HEK293 (cell line): Measurements from ENCODE around the gene TGM5.

Experiments used
- CTCF ChIA-PET: fragments of 350-600 bp; formaldehyde crosslinking; extraction: SDS; loops from one replicate; lab custom pipeline; 2021; ENCODE audit warnings: antibody characterized with exemption; lab: Yijun Ruan, JAX
- POLR2A ChIA-PET: fragments of 300-600 bp; formaldehyde crosslinking; extraction: SDS; loops from one replicate; lab custom pipeline; 2020; ENCODE audit warnings: antibody characterized with exemption, inconsistent platforms; lab: Yijun Ruan, JAX
- H3K27ac ChIP-seq: fragments of 200-500 bp; sonication (Bioruptor generic); 2 replicates; pipeline ENCODE4 v1.5.1; 2014; ENCODE audit warnings: low read depth, low read length, control low read depth, inconsistent platforms; ENCODE audit errors: extremely low read depth
- H3K36me3 ChIP-seq, 2 experiments: fragments of 200-500 bp in 1 of 2; sonication (Bioruptor generic) in 1 of 2; 1 replicate in 1 of 2; 2 replicates in 1 of 2; pipeline ENCODE4 v1.5.1; 2014 to 2017; ENCODE audit warnings: inconsistent platforms in 2 of 2, low read length in 2 of 2; ENCODE audit not compliant: control insufficient read depth in 2 of 2, insufficient read depth in 1 of 2
- H3K4me1 ChIP-seq: fragments of 200-500 bp; sonication (Bioruptor generic); 2 replicates; pipeline ENCODE4 v1.5.1; 2014; ENCODE audit warnings: mild to moderate bottlenecking, low read length, inconsistent platforms; ENCODE audit not compliant: control insufficient read depth, insufficient read depth
- H3K4me3 ChIP-seq: 2 replicates; pipeline ENCODE4 v1.5.1; 2011; ENCODE audit warnings: low read depth, mild to moderate bottlenecking, control low read depth, low read length, moderate library complexity
- H3K9me3 ChIP-seq: fragments of 200-500 bp; sonication (Bioruptor generic); 2 replicates; pipeline ENCODE4 v1.5.1; 2014; ENCODE audit warnings: low read depth, low read length, inconsistent platforms; ENCODE audit not compliant: control insufficient read depth, insufficient read depth
- BCL11B ChIP-seq: fragments of 450-650 bp; formaldehyde crosslinking; IDR thresholded peaks from 2 replicates; pipeline ENCODE4 v1.5.1; 2016; ENCODE audit warnings: low read depth, missing biosample characterization, missing genetic modification characterization
- KLF7 ChIP-seq: fragments of 450-650 bp; formaldehyde crosslinking; IDR thresholded peaks from 2 replicates; pipeline ENCODE4 v1.5.1; 2016; ENCODE audit warnings: missing biosample characterization, missing genetic modification characterization, borderline replicate concordance
- RBAK ChIP-seq: fragments of 450-650 bp; formaldehyde crosslinking; IDR thresholded peaks from 2 replicates; pipeline ENCODE4 v1.5.1; 2016; ENCODE audit warnings: missing biosample characterization, missing genetic modification characterization
- SCRT1 ChIP-seq: fragments of 450-650 bp; formaldehyde crosslinking; IDR thresholded peaks from 2 replicates; pipeline ENCODE4 v1.5.1; 2016; ENCODE audit warnings: missing biosample characterization, missing genetic modification characterization, borderline replicate concordance
- SETDB1 ChIP-seq: IDR thresholded peaks from one replicate; pipeline ENCODE4 v1.6.1; 2017; ENCODE audit warnings: mild to moderate bottlenecking, low read length, moderate library complexity, mixed read lengths; ENCODE audit not compliant: insufficient read length
- TRIM28 ChIP-seq: IDR thresholded peaks from 2 replicates; pipeline ENCODE4 v1.6.1; 2011; ENCODE audit warnings: low read length, control low read depth, borderline replicate concordance
- ZBTB48 ChIP-seq: fragments of 450-650 bp; formaldehyde crosslinking; IDR thresholded peaks from 2 replicates; pipeline ENCODE4 v1.5.1; 2016; ENCODE audit warnings: missing biosample characterization, missing genetic modification characterization
- ZIC2 ChIP-seq: fragments of 450-650 bp; formaldehyde crosslinking; IDR thresholded peaks from 2 replicates; pipeline ENCODE4 v1.5.1; 2016; ENCODE audit warnings: missing biosample characterization, missing genetic modification characterization
- ZNF114 ChIP-seq: fragments of 450-650 bp; formaldehyde crosslinking; IDR thresholded peaks from 2 replicates; pipeline ENCODE4 v1.5.0; 2017; ENCODE audit warnings: missing biosample characterization, missing genetic modification characterization
- ZNF132 ChIP-seq: fragments of 450-650 bp; formaldehyde crosslinking; IDR thresholded peaks from 2 replicates; pipeline ENCODE4 v1.5.1; 2017; ENCODE audit warnings: missing biosample characterization, missing genetic modification characterization, borderline replicate concordance
- ZNF211 ChIP-seq: fragments of 450-650 bp; formaldehyde crosslinking; IDR thresholded peaks from 2 replicates; pipeline ENCODE4 v1.5.1; 2016; ENCODE audit warnings: low read depth, missing biosample characterization, missing genetic modification characterization
- ZNF223 ChIP-seq: fragments of 450-650 bp; formaldehyde crosslinking; IDR thresholded peaks from 2 replicates; pipeline ENCODE4 v1.5.1; 2016; ENCODE audit warnings: missing biosample characterization, missing genetic modification characterization
- ZNF239 ChIP-seq: fragments of 450-650 bp; formaldehyde crosslinking; IDR thresholded peaks from 2 replicates; pipeline ENCODE4 v1.5.1; 2016; ENCODE audit warnings: missing biosample characterization, missing genetic modification characterization
- ZNF280D ChIP-seq: fragments of 450-650 bp; formaldehyde crosslinking; IDR thresholded peaks from 2 replicates; pipeline ENCODE4 v1.5.1; 2016; ENCODE audit warnings: missing biosample characterization, missing genetic modification characterization
- ZNF292 ChIP-seq: fragments of 450-650 bp; formaldehyde crosslinking; IDR thresholded peaks from 2 replicates; pipeline ENCODE4 v1.5.1; 2016; ENCODE audit warnings: low read depth, missing biosample characterization, missing genetic modification characterization, borderline replicate concordance
- ZNF341 ChIP-seq: fragments of 450-650 bp; formaldehyde crosslinking; IDR thresholded peaks from 2 replicates; pipeline ENCODE4; 2016; ENCODE audit warnings: low read depth, missing biosample characterization, missing genetic modification characterization
- ZNF521 ChIP-seq: fragments of 450-650 bp; formaldehyde crosslinking; IDR thresholded peaks from 2 replicates; pipeline ENCODE4 v1.5.1; 2017; ENCODE audit warnings: missing biosample characterization, mild to moderate bottlenecking, missing genetic modification characterization
- ZNF530 ChIP-seq: fragments of 450-650 bp; formaldehyde crosslinking; IDR thresholded peaks from 2 replicates; pipeline ENCODE4 v1.5.1; 2016; ENCODE audit warnings: low read depth, missing biosample characterization, missing genetic modification characterization
- ZNF571 ChIP-seq: fragments of 450-650 bp; formaldehyde crosslinking; IDR thresholded peaks from 2 replicates; pipeline ENCODE4 v1.5.0; 2017; ENCODE audit warnings: missing biosample characterization, missing genetic modification characterization
- ZNF580 ChIP-seq: fragments of 450-650 bp; formaldehyde crosslinking; IDR thresholded peaks from 2 replicates; pipeline ENCODE4 v1.5.1; 2016; ENCODE audit warnings: missing biosample characterization, missing genetic modification characterization
- ZNF600 ChIP-seq: fragments of 450-650 bp; formaldehyde crosslinking; IDR thresholded peaks from 2 replicates; pipeline ENCODE4 v1.5.1; 2016; ENCODE audit warnings: missing biosample characterization, missing genetic modification characterization
- ZNF621 ChIP-seq: fragments of 450-650 bp; formaldehyde crosslinking; IDR thresholded peaks from 2 replicates; pipeline ENCODE4 v1.5.1; 2017; ENCODE audit warnings: missing biosample characterization, missing genetic modification characterization
- ZSCAN4 ChIP-seq: fragments of 450-650 bp; formaldehyde crosslinking; IDR thresholded peaks from 2 replicates; pipeline ENCODE4 v1.5.1; 2017; ENCODE audit warnings: missing biosample characterization, missing genetic modification characterization

Gene TGM5

GRCh38 chr15:43214592-43215295 is 52.0 kb downstream of the TGM5 start:
- TF ChIP-seq ZNF211 (tag by site-specific recombination) = no peak
- no peak for TF ChIP-seq ZNF521
- POLR2A ChIA-PET = no interaction called here

GRCh38 chr15:43214169-43214568 is 52.6 kb downstream of the TGM5 start:
- H3K9me3 ChIP-seq = no peaks in the 10 kb centered on the region
- POLR2A ChIA-PET = no interaction called here
- no peak overlapping the region for H3K27ac ChIP-seq
- CTCF ChIA-PET = interaction anchor here (0.9 to 1.7 kb wide), 3 partner anchors 10 to 71 kb away, joined by 3 to 7 read pairs (median 4); no protein-coding TSS in a partner anchor
- no peak for TF ChIP-seq ZNF530 (tag by site-specific recombination)
- no peak for TF ChIP-seq ZNF132
- TF ChIP-seq ZNF521 = no peak
- TF ChIP-seq ZNF239 (tag by site-specific recombination) = no peak
- TF ChIP-seq ZNF280D (tag by site-specific recombination) = no peak
- no peak for TF ChIP-seq ZSCAN4 (tag by site-specific recombination)
- TF ChIP-seq ZNF580 (tag by site-specific recombination) = no peak
- no peak for TF ChIP-seq ZIC2 (tag by site-specific recombination)
- no peak for TF ChIP-seq TRIM28
- H3K36me3 ChIP-seq = no peaks in the 10 kb centered on the region
- H3K4me3 ChIP-seq = no peak overlapping the region
- no peaks in the 10 kb centered on the region for H3K4me1 ChIP-seq

More at GRCh38 chr15:43214592-43215295, 52.0 kb downstream of the TGM5 start:
- no peak overlapping the region for H3K4me3 ChIP-seq
- H3K36me3 ChIP-seq = no peaks in the 10 kb centered on the region
- H3K4me1 ChIP-seq = no peaks in the 10 kb centered on the region
- H3K27ac ChIP-seq = no peak overlapping the region
- CTCF ChIA-PET = interaction anchor here (0.8 to 1.7 kb wide), 4 partner anchors 10 to 1348 kb away, joined by 3 to 7 read pairs (median 4); no protein-coding TSS in a partner anchor
- H3K9me3 ChIP-seq = no peaks in the 10 kb centered on the region

GRCh38 chr15:43213466-43213865 is 53.3 kb downstream of the TGM5 start:
- no peak overlapping the region for H3K27ac ChIP-seq
- TF ChIP-seq RBAK (tag by site-specific recombination) (no peak), SETDB1 (no peak), ZNF571 (tag by site-specific recombination) (no peak), ZBTB48 (tag by site-specific recombination) (no peak), ZNF223 (tag by site-specific recombination) (no peak), ZNF292 (tag by site-specific recombination) (no peak), ZNF580 (tag by site-specific recombination) (no peak), ZNF114 (tag by site-specific recombination) (no peak), ZNF341 (tag by site-specific recombination) (no peak), ZNF621 (tag by site-specific recombination) (no peak), SCRT1 (tag by site-specific recombination) (no peak), BCL11B (tag by site-specific recombination) (no peak), KLF7 (tag by site-specific recombination) (no peak), ZNF600 (tag by site-specific recombination) (no peak)
- TF ChIP-seq, all 188 proteins: peak for 0
- Histone ChIP-seq H3K9me3 (no peaks in the 10 kb centered on the region), H3K36me3 (no peaks in the 10 kb centered on the region), H3K4me1 (no peaks in the 10 kb centered on the region), H3K4me3 (no peak overlapping the region)
- ChIA-PET CTCF (interaction anchor here (0.5 to 1.7 kb wide), 5 partner anchors 9 to 73 kb away, joined by 3 to 9 read pairs (median 3); no protein-coding TSS in a partner anchor), POLR2A (no interaction called here)
